ENCODE measurements around the gene RSPH10B2.
A peak's percentile ranks its signal among the peaks of the same experiment; 100 is the strongest.
"Not testable (repeated sequence)": the region's sequence is repeated elsewhere in the genome, so short reads cannot be mapped to it uniquely, and the experiment has no call there.

RSPH10B2 gene

DNA sequence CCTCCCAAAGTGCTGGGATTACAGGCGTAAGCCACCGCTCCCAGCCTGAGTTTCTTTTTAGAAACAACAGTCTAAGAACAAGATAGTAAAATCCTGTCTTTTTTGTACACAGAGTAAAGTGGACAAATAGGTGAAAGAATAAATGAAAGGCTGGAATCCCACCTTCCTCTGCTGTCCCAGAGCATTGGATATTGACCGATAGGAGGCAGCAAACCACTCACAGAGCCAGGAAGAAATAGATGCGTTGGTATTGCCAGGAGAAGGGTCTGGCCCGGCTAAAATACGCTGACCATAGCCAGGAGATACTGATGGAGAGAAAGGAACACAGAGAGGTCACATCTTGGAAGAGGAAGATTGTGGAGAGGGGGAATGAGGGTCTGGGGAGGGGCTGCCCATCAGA, 35.8 kb upstream of the RSPH10B2 start:
- TF ChIP-seq LEF1 (IDR thresholded peaks at IDR 0.05; ENCODE audit: borderline replicate concordance) (no peak), BHLHE40 (IDR thresholded peaks at IDR 0.05; ENCODE audit: borderline replicate concordance) (no peak), FOXK2 (IDR thresholded peaks at IDR 0.05) (no peak), FOXM1 (IDR thresholded peaks at IDR 0.05; ENCODE audit: borderline replicate concordance) (no peak), SUZ12 (IDR thresholded peaks at IDR 0.05) (no peak), L3MBTL2 (conservative IDR thresholded peaks at IDR 0.05) (no peak)
- ChIA-PET CTCF (no interaction called here), POLR2A (no interaction called here)
- DNase-seq (ENCODE audit: extremely low spot score): no peak

DNA sequence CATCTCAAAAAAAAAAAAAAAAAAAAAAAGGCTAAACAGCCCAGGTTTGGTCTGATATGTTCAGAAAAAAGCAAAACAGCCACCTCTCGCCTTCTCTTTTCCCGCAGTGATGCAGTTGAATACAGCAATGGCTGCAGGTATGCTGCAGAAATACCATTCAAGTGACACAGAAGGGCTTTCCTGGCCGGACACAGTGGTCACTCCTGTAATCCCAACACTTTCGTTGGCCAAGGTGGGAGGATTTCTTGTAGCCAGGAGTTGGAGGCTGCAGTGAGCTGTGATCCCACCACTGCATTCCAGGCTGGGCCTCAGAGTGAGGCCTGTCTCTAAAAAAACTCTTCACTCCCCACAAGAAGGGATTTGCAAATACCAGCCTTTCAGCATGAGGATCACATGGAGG, 29.6 kb upstream of the RSPH10B2 start:
- CTCF ChIA-PET; DNase-seq (ENCODE audit: extremely low spot score); POLR2A ChIA-PET: not testable (repeated sequence)

DNA sequence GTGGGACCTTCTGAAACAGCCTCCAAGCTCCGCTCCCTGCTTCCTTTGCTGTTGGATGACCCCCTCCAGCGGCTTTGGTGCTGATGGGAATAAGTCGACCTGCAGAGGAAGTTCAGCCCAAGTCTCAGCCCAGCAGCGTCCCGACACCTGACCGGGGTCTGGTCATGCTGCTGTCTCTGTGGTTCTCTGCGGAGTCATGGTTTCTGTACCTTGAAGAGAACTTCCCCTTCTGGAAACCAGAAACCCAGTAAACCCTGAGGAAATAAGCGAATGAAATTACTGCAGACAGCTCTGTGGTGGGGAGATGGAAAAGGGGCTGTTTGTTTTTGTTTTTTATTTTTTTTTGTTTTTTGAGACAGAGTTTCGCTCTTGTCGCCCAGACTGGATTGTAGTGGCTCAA, 28.9 kb upstream of the RSPH10B2 start:
- TF ChIP-seq BHLHE40 (IDR thresholded peaks at IDR 0.05; ENCODE audit: borderline replicate concordance) (no peak), FOXA1 (IDR thresholded peaks at IDR 0.05) (no peak)
- DNase-seq (ENCODE audit: extremely low spot score): no peak
- ChIA-PET CTCF (no interaction called here), POLR2A (no interaction called here)

DNA sequence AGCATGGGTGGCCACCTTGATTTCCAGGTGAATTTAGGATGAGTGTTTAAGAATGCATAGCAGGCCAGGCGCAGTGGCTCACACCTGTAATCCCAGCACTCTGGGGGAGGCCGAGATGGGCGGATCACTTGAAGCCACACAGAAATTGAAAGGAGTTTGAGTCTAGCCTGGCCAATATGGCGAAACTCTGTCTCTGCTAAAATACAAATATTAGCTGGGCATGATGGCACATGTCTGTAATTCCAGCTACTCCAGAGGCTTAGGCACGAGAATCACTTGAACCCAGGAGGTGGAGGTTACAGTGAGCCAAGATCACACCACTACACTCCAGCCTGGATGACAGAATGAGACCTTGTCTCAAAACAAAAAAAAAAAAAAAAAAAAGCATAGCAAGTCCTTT, 27.6 kb upstream of the RSPH10B2 start:
- POLR2A ChIA-PET; DNase-seq (ENCODE audit: extremely low spot score); CTCF ChIA-PET: not testable (repeated sequence)

DNA sequence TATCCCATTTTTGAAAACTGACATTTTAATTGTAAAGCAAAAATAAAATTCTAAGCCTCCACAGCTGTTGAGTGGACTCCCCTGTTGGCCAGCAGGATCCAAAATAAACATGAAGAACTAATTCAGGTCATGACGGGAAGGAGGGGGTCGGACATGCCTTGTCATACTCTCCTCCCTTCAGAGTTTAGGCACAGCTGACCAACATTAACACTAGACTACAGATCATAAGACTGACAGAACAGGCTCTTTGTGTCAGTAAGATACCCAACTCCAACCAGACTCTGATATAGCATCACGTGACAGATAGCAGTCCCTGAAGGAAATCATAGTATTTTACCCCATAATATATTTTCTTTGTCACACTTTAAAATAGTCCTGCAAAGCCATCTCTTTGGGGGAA, 26.2 kb upstream of the RSPH10B2 start:
- DNase-seq (ENCODE audit: extremely low spot score): no peak
- POLR2A ChIA-PET: no interaction called here
- TF ChIP-seq ZNF384 (IDR thresholded peaks at IDR 0.05) (no peak), CTBP1 (IDR thresholded peaks at IDR 0.05; ENCODE audit: borderline replicate concordance) (no peak), ELF4 (IDR thresholded peaks at IDR 0.05) (no peak), SUZ12 (IDR thresholded peaks at IDR 0.05) (no peak), BHLHE40 (IDR thresholded peaks at IDR 0.05; ENCODE audit: borderline replicate concordance) (no peak), NFRKB (IDR thresholded peaks at IDR 0.05) (no peak)
- CTCF ChIA-PET: no interaction called here

DNA sequence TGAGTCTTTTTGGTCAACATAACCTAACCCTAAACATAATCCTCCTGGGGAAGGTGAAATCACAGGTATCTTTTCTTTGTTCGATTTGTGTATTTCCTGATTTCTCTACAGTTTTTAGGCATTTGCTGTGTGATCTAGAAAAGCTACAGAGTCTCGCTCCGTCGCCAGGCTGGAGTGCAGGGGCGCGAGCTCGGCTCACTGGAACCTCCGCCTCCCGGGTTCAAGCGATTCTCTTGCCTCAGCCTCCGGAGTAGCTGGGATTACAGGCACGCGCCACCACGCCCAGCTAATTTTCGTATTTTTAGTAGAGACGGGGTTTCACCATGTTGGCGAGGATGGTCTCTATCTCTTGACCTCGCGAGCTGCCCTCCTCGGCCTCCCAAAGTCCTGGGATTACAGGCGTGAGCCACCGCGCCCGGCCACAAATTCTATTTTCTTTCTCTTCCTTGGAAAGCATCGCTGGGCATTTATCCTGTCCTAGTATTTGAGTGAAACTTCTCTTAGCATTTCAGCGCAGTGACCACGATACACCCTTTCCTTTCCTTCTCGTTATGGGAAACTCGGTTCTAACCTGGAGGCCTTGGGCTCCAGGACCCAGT, 24.9 kb upstream of the RSPH10B2 start:
- CTCF ChIA-PET; DNase-seq (ENCODE audit: extremely low spot score): not testable (repeated sequence)
- POLR2A ChIA-PET: interaction anchor here (0.6 to 1.0 kb wide), 3 partner anchors 8 to 22 kb away, joined by 3 to 5 read pairs (median 3); partner anchors contain the start of gene ZNF12

DNA sequence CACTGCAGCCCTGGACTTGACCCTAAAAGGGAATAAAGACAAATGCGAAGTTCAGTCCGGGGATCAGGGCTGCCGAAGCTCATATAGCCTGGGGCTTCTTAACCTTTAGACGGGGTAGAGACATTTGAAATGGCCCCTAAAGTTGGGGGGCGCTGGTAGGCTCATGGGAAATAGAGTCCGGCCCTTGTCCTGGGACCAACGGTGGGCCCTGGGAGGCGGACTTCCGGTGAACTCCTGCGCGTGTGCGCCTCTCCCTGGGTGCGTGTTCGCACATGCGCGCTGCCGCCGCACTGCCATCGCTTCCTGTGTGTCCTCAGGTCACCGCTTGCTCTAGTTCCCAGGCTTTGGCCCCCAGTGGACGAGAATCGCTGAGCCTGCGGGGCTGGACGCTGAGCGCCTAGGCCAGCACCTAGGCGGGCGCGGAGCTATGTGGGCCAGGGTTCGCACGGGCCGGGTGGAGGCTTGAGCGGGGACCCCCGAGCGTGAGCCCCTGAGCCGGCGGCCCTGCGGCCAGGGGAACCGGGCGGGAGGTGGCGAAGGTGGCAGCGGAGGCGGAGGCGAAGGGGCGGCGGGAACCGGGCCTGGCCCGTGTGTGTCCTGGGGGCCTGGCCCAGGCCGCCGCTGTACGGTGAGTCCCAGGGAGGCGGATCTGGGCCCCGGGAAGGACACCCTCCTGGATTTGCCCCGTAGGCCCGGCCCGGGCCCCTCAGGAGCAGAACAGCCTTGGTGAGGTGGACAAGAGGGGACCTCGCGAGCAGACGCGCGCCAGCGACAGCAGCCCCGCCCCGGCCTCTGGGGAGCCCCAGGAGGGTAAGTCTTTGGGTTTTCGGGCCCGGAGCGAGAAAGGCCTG, 24.2 kb upstream of the RSPH10B2 start:
- CTCF ChIA-PET: no interaction called here
- POLR2A ChIA-PET: interaction anchor here (0.6 to 1.0 kb wide), 4 partner anchors 9 to 23 kb away, joined by 3 to 5 read pairs (median 3); partner anchors contain the start of gene ZNF12
- DNase-seq (ENCODE audit: extremely low spot score): peak; percentile 91
- no peak for TF ChIP-seq HDGF (IDR thresholded peaks at IDR 0.05; ENCODE audit: borderline replicate concordance)
- peak; percentile 66 for TF ChIP-seq L3MBTL2 (conservative IDR thresholded peaks at IDR 0.05)
- no peak for TF ChIP-seq FOXA1 (IDR thresholded peaks at IDR 0.05)
- TF ChIP-seq ZNF384 (IDR thresholded peaks at IDR 0.05): no peak
- TF ChIP-seq ELF4 (IDR thresholded peaks at IDR 0.05): peak; percentile 64
- TF ChIP-seq FOXM1 (IDR thresholded peaks at IDR 0.05; ENCODE audit: borderline replicate concordance): no peak
- TF ChIP-seq CTBP1 (IDR thresholded peaks at IDR 0.05; ENCODE audit: borderline replicate concordance): no peak
- TF ChIP-seq LEF1 (IDR thresholded peaks at IDR 0.05; ENCODE audit: borderline replicate concordance): no peak
- no peak for TF ChIP-seq SP1 (IDR thresholded peaks at IDR 0.05)

DNA sequence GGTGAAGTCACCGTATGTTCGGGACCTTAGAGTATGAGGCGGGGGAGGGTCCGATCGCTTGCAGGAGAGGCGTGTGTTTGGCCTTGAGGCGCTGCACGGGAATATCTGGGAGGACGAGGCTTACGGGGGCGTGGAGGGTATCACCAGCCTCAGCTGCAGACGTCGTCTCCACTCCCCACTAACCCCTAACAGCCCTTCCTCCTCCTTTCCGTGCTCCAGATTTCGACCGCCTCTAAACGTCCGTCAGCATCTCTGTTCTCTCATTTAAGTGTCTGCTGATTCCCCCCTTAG, 23.6 kb upstream of the RSPH10B2 start:
- ChIA-PET CTCF (no interaction called here), POLR2A (no interaction called here)
- peak; percentile 29 for DNase-seq (ENCODE audit: extremely low spot score)
- TF ChIP-seq CTBP1 (IDR thresholded peaks at IDR 0.05; ENCODE audit: borderline replicate concordance) (no peak), FOXA1 (IDR thresholded peaks at IDR 0.05) (no peak), SUZ12 (IDR thresholded peaks at IDR 0.05) (no peak)

DNA sequence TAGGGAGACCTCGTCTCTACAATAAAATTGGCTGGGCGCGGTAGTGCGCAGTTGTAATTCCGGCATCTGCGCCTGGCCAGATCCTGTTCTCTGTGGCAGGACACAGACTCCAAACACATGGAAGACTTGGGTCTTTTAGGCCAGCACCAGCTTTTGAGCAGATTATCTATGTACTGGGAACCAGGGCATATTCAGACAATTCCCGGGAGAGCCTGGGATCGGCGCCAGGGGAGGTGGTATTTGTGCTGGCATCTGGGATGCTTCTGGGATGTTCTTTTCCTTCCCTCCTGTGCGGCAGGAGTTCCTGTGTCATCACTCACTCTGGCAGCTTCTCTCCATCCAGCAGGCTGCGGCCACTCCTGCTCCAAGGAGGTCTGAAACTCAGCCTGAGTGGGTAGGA, 15.5 kb upstream of the RSPH10B2 start:
- DNase-seq (ENCODE audit: extremely low spot score); CTCF ChIA-PET; POLR2A ChIA-PET: not testable (repeated sequence)

DNA sequence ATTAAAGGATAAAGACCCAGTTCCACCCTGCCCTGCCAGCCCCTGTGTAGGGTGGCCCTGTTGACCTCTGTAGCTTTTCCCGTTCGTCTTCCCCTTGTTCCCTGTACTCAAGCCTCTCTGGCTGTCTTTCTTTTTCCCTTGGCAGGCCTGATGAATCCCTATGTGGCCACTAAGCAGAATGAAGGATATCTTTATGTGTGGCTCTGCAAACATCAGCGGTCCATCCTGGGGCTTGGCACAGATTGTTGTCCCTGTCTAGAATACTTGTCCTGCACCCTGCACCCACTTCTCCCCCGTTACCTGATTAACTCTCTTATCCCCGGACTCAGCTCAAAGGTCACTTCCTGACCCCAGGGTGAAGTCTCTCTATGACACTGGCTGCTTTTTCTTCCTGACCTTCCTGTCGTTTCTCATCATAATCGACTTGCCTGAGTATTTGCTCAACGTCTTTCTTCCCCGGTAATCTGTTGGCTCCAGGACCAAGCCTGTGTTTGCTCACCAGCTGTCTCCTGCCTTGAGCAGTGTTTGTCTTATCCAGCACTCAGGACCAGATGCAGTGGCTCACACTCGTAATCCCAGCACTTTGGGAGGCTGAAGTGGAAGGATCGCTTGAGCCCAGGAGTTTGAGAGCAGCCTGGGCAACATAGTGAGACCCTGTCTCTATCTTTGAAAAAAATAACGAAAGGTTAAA, 9.3 kb upstream of the RSPH10B2 start:
- POLR2A ChIA-PET; CTCF ChIA-PET; DNase-seq (ENCODE audit: extremely low spot score): not testable (repeated sequence)

DNA sequence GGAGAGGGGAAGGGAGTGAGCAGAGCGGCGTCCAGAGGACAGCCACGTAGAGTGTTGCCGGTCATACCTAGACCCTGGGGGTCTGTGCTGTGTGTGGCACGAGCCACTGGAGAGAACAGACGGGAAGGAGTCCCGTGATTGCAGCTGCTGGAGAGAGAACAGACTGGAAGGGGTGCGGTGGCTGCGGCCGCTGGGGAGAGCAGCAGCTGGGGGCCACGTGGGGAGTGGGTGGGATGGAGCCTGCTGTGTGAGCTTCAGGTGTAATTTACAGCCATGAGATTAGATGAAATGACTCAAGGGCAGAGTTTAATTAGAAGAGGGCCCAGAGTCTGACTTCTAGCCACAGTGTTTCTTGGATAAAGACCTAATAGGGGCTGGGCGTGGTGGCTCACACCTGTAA, 4.6 kb upstream of the RSPH10B2 start:
- CTCF ChIA-PET; DNase-seq (ENCODE audit: extremely low spot score); POLR2A ChIA-PET: not testable (repeated sequence)

DNA sequence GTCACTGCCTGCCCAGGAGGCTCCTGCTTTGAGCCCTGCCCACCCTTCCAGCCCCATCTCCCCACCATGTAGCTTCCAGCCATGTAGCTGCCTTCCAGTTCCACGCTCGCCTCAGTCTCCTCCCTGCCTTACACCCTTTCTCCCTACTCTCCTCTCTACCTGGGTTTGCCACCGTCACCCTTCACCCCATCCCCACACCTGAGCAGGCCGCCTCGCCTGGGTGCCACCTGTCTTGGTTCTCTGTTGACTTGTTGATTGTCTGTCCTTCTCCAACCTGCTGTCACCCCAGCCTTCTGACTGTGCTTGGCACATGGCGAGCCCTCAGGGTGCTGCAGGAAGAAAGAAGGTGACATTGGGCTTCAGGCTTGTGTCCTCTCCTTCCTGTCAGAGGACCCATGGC, 3.7 kb upstream of the RSPH10B2 start:
- DNase-seq (ENCODE audit: extremely low spot score); POLR2A ChIA-PET; CTCF ChIA-PET: not testable (repeated sequence)

DNA sequence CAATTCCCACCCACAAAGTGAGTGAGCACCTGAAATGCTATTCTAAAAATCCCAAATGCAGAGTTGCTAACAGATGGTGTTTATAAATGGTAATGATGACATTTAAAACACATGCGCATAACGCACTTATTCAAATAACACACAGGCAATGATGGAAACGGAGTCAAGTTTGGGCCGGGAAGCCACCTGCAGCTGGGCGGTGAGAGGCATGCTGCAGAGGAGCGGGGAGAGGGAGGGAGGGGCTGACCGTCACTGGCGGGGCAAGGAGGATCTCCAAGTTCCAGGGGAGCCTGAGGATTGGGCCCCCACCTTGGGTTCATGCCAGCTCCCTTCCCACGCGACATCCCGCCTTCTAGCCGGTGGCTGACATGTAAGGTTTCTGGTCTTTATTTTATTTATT, 7.3 kb downstream of the RSPH10B2 start:
- CTCF ChIA-PET; DNase-seq (ENCODE audit: extremely low spot score); POLR2A ChIA-PET: not testable (repeated sequence)

DNA sequence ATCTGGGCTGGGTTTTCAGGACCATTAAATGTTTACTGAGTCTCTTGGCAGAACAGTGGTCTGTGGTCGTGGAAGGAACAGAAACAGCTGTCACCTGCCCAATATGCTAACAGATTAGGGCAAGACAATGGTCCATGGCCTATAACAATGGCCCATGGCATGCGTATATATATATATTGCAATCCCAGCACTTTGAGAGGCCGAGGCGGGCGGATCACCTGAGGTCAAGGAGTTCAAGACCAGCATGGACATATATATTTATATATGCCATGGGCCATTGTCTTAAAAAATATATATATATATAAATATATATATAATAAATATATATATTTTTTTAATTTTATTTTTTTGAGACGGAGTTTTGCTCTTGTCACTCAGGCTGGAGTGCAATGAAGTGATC, 27.7 kb downstream of the RSPH10B2 start:
- POLR2A ChIA-PET; DNase-seq (ENCODE audit: extremely low spot score); CTCF ChIA-PET: not testable (repeated sequence)

DNA sequence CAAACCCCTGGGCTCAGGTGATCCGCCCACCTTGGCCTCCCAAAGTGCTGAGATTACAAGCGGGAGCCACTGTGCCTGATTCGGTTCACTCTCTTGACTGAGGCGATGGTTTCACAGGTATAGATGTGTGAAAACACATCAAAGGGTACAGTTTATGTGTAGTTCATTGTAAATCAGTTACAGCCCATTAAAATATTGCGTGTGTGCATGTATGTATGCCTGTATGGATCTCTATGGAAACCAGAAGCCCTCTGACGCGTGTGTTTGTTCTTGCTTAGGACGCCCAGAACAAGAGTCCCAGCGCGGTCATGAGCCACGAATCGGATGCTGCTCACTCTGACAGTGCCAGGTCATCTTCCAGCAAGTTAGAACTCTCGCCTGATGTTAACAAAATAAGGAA, 35.5 kb downstream of the RSPH10B2 start:
- DNase-seq (ENCODE audit: extremely low spot score); POLR2A ChIA-PET; CTCF ChIA-PET: not testable (repeated sequence)

All from HEK293T (cell line).